ENCODE results near the gene RBMX2. TPM values are rescaled to one million over a fixed set of nuclear protein-coding genes. Genes with fewer than 3 reads are reported as not detected.

RBMX2 gene
- total RNA-seq, 1 experiment from 2014 or later = 23.4 TPM

DNA sequence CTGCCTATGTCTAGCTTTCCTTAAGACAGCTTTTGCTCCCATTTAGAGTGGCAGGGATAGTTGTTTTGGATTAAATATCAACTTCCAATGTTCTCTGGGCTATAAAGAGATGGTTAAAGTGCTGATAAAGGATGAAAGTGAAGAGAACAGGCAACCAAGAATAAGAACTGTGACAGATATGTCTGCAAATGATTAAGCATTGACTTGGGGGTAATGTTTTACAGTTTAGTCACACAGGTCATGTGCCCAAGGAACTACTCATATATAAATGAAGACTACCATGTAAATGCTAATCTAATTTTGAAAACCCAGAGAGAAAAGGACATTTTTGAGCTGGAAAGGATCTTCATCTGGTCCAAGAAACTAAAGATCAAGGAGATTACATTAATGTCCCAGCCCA lies 42.1 kb downstream of the RBMX2 start (continued):
- TF ChIP-seq, protein P1, sequence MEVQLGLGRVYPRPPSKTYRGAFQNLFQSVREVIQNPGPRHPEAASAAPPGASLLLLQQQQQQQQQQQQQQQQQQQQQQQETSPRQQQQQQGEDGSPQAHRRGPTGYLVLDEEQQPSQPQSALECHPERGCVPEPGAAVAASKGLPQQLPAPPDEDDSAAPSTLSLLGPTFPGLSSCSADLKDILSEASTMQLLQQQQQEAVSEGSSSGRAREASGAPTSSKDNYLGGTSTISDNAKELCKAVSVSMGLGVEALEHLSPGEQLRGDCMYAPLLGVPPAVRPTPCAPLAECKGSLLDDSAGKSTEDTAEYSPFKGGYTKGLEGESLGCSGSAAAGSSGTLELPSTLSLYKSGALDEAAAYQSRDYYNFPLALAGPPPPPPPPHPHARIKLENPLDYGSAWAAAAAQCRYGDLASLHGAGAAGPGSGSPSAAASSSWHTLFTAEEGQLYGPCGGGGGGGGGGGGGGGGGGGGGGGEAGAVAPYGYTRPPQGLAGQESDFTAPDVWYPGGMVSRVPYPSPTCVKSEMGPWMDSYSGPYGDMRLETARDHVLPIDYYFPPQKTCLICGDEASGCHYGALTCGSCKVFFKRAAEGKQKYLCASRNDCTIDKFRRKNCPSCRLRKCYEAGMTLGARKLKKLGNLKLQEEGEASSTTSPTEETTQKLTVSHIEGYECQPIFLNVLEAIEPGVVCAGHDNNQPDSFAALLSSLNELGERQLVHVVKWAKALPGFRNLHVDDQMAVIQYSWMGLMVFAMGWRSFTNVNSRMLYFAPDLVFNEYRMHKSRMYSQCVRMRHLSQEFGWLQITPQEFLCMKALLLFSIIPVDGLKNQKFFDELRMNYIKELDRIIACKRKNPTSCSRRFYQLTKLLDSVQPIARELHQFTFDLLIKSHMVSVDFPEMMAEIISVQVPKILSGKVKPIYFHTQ (CRISPR knock-in tag; IDR thresholded peaks at IDR 0.05) = no peak
- TF ChIP-seq, protein P2, sequence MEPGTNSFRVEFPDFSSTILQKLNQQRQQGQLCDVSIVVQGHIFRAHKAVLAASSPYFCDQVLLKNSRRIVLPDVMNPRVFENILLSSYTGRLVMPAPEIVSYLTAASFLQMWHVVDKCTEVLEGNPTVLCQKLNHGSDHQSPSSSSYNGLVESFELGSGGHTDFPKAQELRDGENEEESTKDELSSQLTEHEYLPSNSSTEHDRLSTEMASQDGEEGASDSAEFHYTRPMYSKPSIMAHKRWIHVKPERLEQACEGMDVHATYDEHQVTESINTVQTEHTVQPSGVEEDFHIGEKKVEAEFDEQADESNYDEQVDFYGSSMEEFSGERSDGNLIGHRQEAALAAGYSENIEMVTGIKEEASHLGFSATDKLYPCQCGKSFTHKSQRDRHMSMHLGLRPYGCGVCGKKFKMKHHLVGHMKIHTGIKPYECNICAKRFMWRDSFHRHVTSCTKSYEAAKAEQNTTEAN (CRISPR knock-in tag; IDR thresholded peaks at IDR 0.05) = no peak
- TF ChIP-seq, protein P3, sequence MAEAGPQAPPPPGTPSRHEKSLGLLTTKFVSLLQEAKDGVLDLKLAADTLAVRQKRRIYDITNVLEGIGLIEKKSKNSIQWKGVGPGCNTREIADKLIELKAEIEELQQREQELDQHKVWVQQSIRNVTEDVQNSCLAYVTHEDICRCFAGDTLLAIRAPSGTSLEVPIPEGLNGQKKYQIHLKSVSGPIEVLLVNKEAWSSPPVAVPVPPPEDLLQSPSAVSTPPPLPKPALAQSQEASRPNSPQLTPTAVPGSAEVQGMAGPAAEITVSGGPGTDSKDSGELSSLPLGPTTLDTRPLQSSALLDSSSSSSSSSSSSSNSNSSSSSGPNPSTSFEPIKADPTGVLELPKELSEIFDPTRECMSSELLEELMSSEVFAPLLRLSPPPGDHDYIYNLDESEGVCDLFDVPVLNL (CRISPR knock-in tag; IDR thresholded peaks at IDR 0.05; ENCODE audit: borderline replicate concordance, low read depth) = no peak

DNA sequence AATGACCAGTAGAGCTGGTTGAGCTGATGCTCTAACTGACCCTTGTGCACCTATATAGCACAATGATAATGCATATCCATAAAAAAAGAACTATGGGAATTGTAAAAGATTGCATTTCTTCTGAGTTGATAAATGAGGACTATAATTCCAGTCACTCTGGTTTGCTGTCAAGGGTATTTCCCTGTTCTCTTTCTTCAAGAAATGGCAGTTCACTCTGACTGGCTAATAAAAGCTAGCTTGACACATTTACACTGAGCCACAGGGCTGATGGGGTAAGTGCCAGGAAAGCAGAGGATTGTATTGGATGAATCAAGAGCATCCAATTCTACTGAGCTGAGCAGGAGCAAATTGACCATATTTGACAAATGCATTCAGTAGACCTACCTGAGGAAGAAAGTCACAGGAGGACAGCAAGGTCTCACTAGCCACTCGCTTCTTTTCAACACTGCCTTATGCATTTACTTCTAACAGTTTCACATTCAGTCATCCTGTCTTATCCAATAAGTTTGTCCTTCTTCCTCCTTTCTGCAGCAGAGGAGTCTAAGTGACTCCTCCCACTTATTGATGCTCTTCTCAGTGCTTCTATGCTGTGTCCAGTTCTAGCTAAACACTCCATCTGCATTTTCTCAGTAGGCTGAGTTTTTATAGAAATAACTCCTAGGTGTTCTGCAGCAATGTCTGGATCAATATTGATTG lies 43.0 kb downstream of the RBMX2 start:
- ChIA-PET CTCF (no interaction called here), POLR2A (no interaction called here)
- DNase-seq (ENCODE audit: low spot score) (no peak), ATAC-seq (no peak)
- H3K27ac Mint-ChIP-seq = no peak overlapping the region
- no peaks in the 10 kb centered on the region for H3K4me1 Mint-ChIP-seq
- peaks cover 5% of the 10 kb centered on the region for H3K27me3 Mint-ChIP-seq (ENCODE audit: low read depth)
- H3K36me3 Mint-ChIP-seq = no peaks in the 10 kb centered on the region
- no peak overlapping the region for H3K4me3 Mint-ChIP-seq
- H3K9me3 Mint-ChIP-seq = 0 out of 2 replicates have a peak, but pooled peaks cover under 1% of the 10 kb centered on the region
- no peak for TF ChIP-seq SMAD4 (CRISPR knock-in tag; IDR thresholded peaks at IDR 0.05)
- TF ChIP-seq, protein P4, sequence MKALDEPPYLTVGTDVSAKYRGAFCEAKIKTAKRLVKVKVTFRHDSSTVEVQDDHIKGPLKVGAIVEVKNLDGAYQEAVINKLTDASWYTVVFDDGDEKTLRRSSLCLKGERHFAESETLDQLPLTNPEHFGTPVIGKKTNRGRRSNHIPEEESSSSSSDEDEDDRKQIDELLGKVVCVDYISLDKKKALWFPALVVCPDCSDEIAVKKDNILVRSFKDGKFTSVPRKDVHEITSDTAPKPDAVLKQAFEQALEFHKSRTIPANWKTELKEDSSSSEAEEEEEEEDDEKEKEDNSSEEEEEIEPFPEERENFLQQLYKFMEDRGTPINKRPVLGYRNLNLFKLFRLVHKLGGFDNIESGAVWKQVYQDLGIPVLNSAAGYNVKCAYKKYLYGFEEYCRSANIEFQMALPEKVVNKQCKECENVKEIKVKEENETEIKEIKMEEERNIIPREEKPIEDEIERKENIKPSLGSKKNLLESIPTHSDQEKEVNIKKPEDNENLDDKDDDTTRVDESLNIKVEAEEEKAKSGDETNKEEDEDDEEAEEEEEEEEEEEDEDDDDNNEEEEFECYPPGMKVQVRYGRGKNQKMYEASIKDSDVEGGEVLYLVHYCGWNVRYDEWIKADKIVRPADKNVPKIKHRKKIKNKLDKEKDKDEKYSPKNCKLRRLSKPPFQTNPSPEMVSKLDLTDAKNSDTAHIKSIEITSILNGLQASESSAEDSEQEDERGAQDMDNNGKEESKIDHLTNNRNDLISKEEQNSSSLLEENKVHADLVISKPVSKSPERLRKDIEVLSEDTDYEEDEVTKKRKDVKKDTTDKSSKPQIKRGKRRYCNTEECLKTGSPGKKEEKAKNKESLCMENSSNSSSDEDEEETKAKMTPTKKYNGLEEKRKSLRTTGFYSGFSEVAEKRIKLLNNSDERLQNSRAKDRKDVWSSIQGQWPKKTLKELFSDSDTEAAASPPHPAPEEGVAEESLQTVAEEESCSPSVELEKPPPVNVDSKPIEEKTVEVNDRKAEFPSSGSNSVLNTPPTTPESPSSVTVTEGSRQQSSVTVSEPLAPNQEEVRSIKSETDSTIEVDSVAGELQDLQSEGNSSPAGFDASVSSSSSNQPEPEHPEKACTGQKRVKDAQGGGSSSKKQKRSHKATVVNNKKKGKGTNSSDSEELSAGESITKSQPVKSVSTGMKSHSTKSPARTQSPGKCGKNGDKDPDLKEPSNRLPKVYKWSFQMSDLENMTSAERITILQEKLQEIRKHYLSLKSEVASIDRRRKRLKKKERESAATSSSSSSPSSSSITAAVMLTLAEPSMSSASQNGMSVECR (CRISPR knock-in tag; IDR thresholded peaks at IDR 0.05; ENCODE audit: borderline replicate concordance) = no peak
- TF ChIP-seq, protein P5, sequence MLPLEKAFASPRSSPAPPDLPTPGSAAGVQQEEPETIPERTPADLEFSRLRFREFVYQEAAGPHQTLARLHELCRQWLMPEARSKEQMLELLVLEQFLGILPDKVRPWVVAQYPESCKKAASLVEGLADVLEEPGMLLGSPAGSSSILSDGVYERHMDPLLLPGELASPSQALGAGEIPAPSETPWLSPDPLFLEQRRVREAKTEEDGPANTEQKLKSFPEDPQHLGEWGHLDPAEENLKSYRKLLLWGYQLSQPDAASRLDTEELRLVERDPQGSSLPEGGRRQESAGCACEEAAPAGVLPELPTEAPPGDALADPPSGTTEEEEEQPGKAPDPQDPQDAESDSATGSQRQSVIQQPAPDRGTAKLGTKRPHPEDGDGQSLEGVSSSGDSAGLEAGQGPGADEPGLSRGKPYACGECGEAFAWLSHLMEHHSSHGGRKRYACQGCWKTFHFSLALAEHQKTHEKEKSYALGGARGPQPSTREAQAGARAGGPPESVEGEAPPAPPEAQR (CRISPR knock-in tag; IDR thresholded peaks at IDR 0.05) = no peak
- TF ChIP-seq ZNF263 (CRISPR knock-in tag; IDR thresholded peaks at IDR 0.05; ENCODE audit: low read depth) = no peak
- TF ChIP-seq, protein P6, sequence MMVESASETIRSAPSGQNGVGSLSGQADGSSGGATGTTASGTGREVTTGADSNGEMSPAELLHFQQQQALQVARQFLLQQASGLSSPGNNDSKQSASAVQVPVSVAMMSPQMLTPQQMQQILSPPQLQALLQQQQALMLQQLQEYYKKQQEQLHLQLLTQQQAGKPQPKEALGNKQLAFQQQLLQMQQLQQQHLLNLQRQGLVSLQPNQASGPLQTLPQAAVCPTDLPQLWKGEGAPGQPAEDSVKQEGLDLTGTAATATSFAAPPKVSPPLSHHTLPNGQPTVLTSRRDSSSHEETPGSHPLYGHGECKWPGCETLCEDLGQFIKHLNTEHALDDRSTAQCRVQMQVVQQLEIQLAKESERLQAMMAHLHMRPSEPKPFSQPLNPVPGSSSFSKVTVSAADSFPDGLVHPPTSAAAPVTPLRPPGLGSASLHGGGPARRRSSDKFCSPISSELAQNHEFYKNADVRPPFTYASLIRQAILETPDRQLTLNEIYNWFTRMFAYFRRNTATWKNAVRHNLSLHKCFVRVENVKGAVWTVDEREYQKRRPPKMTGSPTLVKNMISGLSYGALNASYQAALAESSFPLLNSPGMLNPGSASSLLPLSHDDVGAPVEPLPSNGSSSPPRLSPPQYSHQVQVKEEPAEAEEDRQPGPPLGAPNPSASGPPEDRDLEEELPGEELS (CRISPR knock-in tag; IDR thresholded peaks at IDR 0.05) = no peak
